Esophagus squamous epithelium (tissue), 4 donors: ENCODE results near the gene PDP2.

Experiments used
- POLR2A ChIP-seq, 4 donors: fragments of 450-650 bp; IDR thresholded peaks; one replicate each; pipeline ENCODE4 v1.6.1; 2017; ENCODE audit warnings: antibody characterized with exemption in 4 of 4, mild to moderate bottlenecking in 4 of 4, moderate library complexity in 3 of 4
- TF ChIP-seq, protein P1 (sequence below), 6 experiments: fragments of 450-650 bp in 4 of 6; fragments of 200-600 bp in 2 of 6; sonication (generic) in 2 of 6; IDR thresholded peaks; one replicate each; pipeline ENCODE4 v1.5.1; 2016 to 2019; ENCODE audit warnings: antibody characterized with exemption in 6 of 6, mild to moderate bottlenecking in 4 of 6, moderate library complexity in 4 of 6

DNA sequence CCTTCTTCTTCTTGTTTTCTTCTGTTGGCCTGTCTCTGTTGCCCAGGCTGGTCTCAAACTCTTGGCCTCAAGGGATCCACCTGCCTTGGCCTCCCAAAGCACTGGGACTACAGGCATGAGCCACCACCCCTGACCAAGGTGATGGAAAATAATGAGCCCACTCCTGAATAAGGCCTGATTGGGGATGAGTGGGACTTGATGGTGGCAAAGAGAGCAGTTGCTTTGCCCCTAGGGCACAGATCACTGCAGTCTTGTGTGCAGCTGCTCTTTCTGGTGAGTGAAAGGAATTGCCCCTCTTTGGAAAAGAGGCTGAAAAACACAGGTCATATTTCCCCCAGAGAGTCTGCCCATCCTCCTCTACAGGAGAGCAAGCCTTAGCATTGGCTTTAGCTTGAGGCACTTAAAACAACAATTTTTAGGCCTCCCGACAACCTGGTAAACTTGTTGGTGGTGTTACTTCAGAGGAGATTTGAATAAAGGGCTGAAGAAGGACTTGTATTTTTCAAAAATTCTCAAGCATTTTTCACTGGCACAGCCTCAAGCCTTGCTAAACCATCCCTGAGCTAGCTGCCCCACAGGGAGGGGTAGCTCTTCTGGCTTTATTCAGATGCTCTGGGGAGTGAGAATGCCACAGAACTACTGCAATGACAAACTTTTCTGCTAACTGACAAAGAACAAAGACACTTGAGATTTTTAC is 6.1 kb upstream of the PDP2 start:
- TF ChIP-seq, protein P1, sequence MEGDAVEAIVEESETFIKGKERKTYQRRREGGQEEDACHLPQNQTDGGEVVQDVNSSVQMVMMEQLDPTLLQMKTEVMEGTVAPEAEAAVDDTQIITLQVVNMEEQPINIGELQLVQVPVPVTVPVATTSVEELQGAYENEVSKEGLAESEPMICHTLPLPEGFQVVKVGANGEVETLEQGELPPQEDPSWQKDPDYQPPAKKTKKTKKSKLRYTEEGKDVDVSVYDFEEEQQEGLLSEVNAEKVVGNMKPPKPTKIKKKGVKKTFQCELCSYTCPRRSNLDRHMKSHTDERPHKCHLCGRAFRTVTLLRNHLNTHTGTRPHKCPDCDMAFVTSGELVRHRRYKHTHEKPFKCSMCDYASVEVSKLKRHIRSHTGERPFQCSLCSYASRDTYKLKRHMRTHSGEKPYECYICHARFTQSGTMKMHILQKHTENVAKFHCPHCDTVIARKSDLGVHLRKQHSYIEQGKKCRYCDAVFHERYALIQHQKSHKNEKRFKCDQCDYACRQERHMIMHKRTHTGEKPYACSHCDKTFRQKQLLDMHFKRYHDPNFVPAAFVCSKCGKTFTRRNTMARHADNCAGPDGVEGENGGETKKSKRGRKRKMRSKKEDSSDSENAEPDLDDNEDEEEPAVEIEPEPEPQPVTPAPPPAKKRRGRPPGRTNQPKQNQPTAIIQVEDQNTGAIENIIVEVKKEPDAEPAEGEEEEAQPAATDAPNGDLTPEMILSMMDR (IDR thresholded peaks at IDR 0.05): no peak
- TF ChIP-seq POLR2A (IDR thresholded peaks at IDR 0.05): no peak
